ENCODE data around the gene IL32.

- no peak for TF ChIP-seq CTCF (IDR thresholded peaks at IDR 0.05; ENCODE audit: poor library complexity)
- no peak for TF ChIP-seq EZH2 (IDR thresholded peaks at IDR 0.05; ENCODE audit: borderline replicate concordance)
- no peak for TF ChIP-seq EZH2phosphoT487 (IDR thresholded peaks at IDR 0.05; ENCODE audit: low read depth, severe bottlenecking, unreplicated experiment)
These were observed 30.0 kb upstream of the IL32 start for GRCh38 chr16:3035289-3035971.

Measured in hepatocyte (in vitro differentiated cells).